ENCODE data around the gene CETN1. TPM values are rescaled to one million over a fixed set of nuclear protein-coding genes. Genes with fewer than 3 reads are reported as not detected.

Gene CETN1
- not detected in 2 replicates for total RNA-seq

DNA sequence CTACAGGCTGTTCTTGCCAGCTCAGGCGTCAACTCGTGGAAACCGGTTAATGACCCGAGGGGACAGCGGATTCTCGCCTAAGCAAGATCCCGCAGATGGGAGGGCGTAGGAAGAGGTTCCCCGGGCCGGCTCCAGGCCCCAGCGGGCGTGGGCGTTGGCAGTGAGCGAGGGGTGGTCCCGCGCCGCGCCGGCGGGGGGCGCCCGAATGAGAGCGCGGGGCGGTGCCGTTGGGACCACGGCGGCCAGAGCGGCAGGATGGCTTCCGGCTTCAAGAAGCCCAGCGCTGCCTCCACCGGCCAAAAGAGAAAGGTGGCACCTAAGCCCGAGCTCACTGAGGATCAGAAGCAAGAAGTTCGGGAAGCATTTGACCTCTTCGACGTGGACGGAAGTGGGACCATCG, at the start of gene CETN1:
TSS of gene CETN1 (plus strand) at position 227 of the 400 bp plus-strand sequence. CDS start at position 256, 29 bp downstream.
- Histone ChIP-seq H3K9me3 (ENCODE audit: low read depth, low read length) (no peaks in the 10 kb centered on the region), H3K27ac (ENCODE audit: low read depth, low read length) (no peak within 1 kb of the TSS), H2AFZ (ENCODE audit: low read length) (no peak within 1 kb of the TSS), H3K36me3 (ENCODE audit: insufficient read depth, low read length) (no peaks in the 10 kb centered on the region), H3K4me2 (ENCODE audit: insufficient read depth, low read length) (no peak within 1 kb of the TSS), H4K20me1 (ENCODE audit: insufficient read depth, low read length) (no peaks in the 10 kb centered on the region), H3K4me1 (ENCODE audit: insufficient read depth, low read length) (no peaks in the 10 kb centered on the region), H3K4me3 (ENCODE audit: insufficient read depth, low read length) (no peak within 1 kb of the TSS), H3K27me3 (ENCODE audit: insufficient read depth, low read length) (peaks cover 13% of the 10 kb centered on the region), H3K79me2 (ENCODE audit: insufficient read depth, low read length) (no peaks in the 10 kb centered on the region)
- TF ChIP-seq, protein P1, sequence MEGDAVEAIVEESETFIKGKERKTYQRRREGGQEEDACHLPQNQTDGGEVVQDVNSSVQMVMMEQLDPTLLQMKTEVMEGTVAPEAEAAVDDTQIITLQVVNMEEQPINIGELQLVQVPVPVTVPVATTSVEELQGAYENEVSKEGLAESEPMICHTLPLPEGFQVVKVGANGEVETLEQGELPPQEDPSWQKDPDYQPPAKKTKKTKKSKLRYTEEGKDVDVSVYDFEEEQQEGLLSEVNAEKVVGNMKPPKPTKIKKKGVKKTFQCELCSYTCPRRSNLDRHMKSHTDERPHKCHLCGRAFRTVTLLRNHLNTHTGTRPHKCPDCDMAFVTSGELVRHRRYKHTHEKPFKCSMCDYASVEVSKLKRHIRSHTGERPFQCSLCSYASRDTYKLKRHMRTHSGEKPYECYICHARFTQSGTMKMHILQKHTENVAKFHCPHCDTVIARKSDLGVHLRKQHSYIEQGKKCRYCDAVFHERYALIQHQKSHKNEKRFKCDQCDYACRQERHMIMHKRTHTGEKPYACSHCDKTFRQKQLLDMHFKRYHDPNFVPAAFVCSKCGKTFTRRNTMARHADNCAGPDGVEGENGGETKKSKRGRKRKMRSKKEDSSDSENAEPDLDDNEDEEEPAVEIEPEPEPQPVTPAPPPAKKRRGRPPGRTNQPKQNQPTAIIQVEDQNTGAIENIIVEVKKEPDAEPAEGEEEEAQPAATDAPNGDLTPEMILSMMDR (IDR thresholded peaks at IDR 0.05; ENCODE audit: extremely low read depth, low read depth, low read length) = no peak
- DNase-seq (ENCODE audit: insufficient read length, low spot score, missing footprints) = no peak

DNA sequence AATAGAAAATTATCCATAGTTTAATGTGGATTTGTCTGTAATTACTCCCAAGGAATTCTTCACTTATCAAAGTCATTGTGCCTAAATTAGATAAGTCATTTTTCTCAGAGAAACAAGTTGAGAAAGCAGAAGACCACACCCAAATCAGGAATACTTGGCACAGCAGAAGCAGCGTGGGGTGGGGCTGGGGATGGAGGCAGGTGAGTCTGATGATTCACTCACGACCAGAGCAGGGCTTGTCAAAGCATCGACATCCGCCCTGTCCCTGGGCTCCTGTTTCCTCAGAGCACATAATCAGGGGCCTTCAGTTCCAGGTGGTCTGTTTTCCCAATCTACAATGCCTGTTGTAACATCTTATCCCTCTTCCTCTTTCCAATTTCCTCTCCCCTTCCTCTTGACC, 48.2 kb upstream of the CETN1 start:
- TF ChIP-seq, protein P1 (IDR thresholded peaks at IDR 0.05; ENCODE audit: extremely low read depth, low read depth, low read length) = no peak

DNA sequence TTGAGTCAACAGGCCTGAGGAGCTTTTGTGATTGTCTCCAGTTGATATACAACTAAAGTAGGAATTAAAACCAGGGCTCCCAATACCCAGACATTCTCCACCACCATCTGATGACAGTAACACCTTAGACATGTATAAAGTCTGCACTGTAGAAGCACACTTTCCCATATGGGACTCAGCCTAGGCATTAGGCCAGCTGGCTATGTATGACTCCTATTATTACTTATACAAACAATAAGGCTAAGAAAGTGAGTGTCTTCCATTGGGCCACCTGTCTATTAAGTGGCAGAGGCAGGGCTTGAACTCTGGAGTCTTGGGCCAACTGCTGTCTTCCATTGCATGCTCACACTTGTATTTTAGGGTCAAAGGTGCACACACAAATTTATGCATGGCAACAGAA, 47.5 kb upstream of the CETN1 start:
- no peak overlapping the region for H3K4me2 ChIP-seq (ENCODE audit: insufficient read depth, low read length)
- H2AFZ ChIP-seq (ENCODE audit: low read length) = no peak overlapping the region
- no peaks in the 10 kb centered on the region for H3K36me3 ChIP-seq (ENCODE audit: insufficient read depth, low read length)
- TF ChIP-seq, protein P1 (IDR thresholded peaks at IDR 0.05; ENCODE audit: extremely low read depth, low read depth, low read length) = no peak
- H4K20me1 ChIP-seq (ENCODE audit: insufficient read depth, low read length) = no peaks in the 10 kb centered on the region
- no peaks in the 10 kb centered on the region for H3K79me2 ChIP-seq (ENCODE audit: insufficient read depth, low read length)
- no peak overlapping the region for H3K4me3 ChIP-seq (ENCODE audit: insufficient read depth, low read length)
- no peak for DNase-seq (ENCODE audit: insufficient read length, low spot score, missing footprints)
- H3K4me1 ChIP-seq (ENCODE audit: insufficient read depth, low read length) = peaks cover under 1% of the 10 kb centered on the region
- H3K27ac ChIP-seq (ENCODE audit: low read depth, low read length) = no peak overlapping the region
- H3K9me3 ChIP-seq (ENCODE audit: low read depth, low read length) = no peaks in the 10 kb centered on the region
- H3K27me3 ChIP-seq (ENCODE audit: insufficient read depth, low read length) = no peaks in the 10 kb centered on the region

More for the DNA sequence above, 48.2 kb upstream of the CETN1 start:
- H3K4me3 ChIP-seq (ENCODE audit: insufficient read depth, low read length) = no peak overlapping the region
- no peak overlapping the region for H3K4me2 ChIP-seq (ENCODE audit: insufficient read depth, low read length)
- no peaks in the 10 kb centered on the region for H3K36me3 ChIP-seq (ENCODE audit: insufficient read depth, low read length)
- H4K20me1 ChIP-seq (ENCODE audit: insufficient read depth, low read length) = no peaks in the 10 kb centered on the region
- no peak for DNase-seq (ENCODE audit: insufficient read length, low spot score, missing footprints)
- H2AFZ ChIP-seq (ENCODE audit: low read length) = no peak overlapping the region
- no peak overlapping the region for H3K27ac ChIP-seq (ENCODE audit: low read depth, low read length)
- no peaks in the 10 kb centered on the region for H3K9me3 ChIP-seq (ENCODE audit: low read depth, low read length)
- no peaks in the 10 kb centered on the region for H3K27me3 ChIP-seq (ENCODE audit: insufficient read depth, low read length)
- peaks cover 5% of the 10 kb centered on the region for H3K4me1 ChIP-seq (ENCODE audit: insufficient read depth, low read length)
- H3K79me2 ChIP-seq (ENCODE audit: insufficient read depth, low read length) = no peaks in the 10 kb centered on the region

DNA sequence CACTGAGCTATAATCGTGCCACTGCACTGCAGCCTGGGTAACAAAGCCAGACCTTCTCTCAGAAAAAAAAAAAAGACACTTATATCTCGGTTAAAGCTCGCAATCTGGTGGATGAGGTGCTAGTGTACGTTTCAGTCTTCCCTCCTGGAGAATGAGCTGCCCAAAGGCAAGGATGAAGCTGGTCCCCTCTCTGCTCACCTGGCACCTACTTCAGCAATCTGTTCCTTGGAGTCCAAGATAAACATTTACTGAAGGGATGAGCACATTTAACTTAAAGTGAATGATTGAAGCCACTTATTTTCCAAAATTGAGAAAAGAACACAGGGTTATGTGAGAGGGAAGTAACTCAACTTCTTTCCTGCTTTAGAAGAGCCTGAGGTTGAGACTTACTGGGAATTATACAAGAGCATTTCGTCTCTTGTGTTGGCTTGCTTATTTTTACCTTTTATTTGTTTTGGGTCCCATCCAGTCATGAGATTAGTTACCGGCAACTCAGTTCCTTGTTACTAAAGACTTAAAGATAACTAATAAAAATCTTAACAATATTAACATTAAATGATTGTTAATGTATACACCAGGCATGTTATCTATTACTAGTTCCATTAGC, 46.1 kb upstream of the CETN1 start:
- Histone ChIP-seq H3K4me3 (ENCODE audit: insufficient read depth, low read length) (no peak overlapping the region), H3K4me2 (ENCODE audit: insufficient read depth, low read length) (no peak overlapping the region), H4K20me1 (ENCODE audit: insufficient read depth, low read length) (no peaks in the 10 kb centered on the region), H3K4me1 (ENCODE audit: insufficient read depth, low read length) (no peaks in the 10 kb centered on the region), H3K36me3 (ENCODE audit: insufficient read depth, low read length) (no peaks in the 10 kb centered on the region), H3K9me3 (ENCODE audit: low read depth, low read length) (no peaks in the 10 kb centered on the region), H3K27me3 (ENCODE audit: insufficient read depth, low read length) (no peaks in the 10 kb centered on the region), H3K79me2 (ENCODE audit: insufficient read depth, low read length) (no peaks in the 10 kb centered on the region), H3K27ac (ENCODE audit: low read depth, low read length) (no peak overlapping the region), H2AFZ (ENCODE audit: low read length) (no peak overlapping the region)
- peak; percentile 61 for DNase-seq (ENCODE audit: insufficient read length, low spot score, missing footprints)
- TF ChIP-seq, protein P1 (IDR thresholded peaks at IDR 0.05; ENCODE audit: extremely low read depth, low read depth, low read length) = no peak
